ENCODE data around the gene ASPDH.

DNA sequence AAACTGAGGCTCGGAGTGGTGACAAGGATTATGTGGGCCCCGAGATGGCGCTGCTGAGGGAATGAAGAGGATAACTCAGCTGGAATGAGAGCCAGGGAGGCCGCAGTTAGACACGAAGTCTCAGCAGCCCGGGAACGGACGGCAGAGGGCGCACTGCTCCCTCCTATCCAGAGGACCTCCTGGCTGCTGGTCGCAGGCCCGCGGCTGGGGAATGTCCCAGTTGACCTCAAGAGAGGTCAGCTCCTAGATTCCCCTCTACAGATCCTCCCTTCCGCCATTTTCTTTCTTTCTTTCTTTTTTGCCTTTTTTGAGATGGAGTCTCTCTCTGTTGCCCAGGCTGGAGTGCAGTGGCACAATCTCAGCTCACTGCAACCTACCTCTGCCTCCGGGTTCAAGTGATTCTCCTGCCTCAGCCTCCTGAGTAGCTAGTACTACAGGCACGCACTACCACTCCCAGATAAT is 24.1 kb upstream of the ASPDH start:
- TF ChIP-seq FOXP1 (IDR thresholded peaks at IDR 0.05) (no peak), FOXP1 (CRISPR knock-in tag; IDR thresholded peaks at IDR 0.05) (no peak), ARID5B (CRISPR knock-in tag; IDR thresholded peaks at IDR 0.05) (no peak), LRRFIP1 (CRISPR knock-in tag; conservative IDR thresholded peaks at IDR 0.05) (no peak), EZH2 (conservative IDR thresholded peaks at IDR 0.05; ENCODE audit: low read depth, low read length) (no peak), ARID2 (CRISPR knock-in tag; IDR thresholded peaks at IDR 0.05; ENCODE audit: borderline replicate concordance) (no peak), NFRKB (IDR thresholded peaks at IDR 0.05) (no peak), ZFP1 (CRISPR knock-in tag; IDR thresholded peaks at IDR 0.05) (no peak), ZNF337 (CRISPR knock-in tag; IDR thresholded peaks at IDR 0.05; ENCODE audit: borderline replicate concordance, low read depth) (no peak), MTF1 (CRISPR knock-in tag; IDR thresholded peaks at IDR 0.05) (no peak)
- TF ChIP-seq, protein P1, sequence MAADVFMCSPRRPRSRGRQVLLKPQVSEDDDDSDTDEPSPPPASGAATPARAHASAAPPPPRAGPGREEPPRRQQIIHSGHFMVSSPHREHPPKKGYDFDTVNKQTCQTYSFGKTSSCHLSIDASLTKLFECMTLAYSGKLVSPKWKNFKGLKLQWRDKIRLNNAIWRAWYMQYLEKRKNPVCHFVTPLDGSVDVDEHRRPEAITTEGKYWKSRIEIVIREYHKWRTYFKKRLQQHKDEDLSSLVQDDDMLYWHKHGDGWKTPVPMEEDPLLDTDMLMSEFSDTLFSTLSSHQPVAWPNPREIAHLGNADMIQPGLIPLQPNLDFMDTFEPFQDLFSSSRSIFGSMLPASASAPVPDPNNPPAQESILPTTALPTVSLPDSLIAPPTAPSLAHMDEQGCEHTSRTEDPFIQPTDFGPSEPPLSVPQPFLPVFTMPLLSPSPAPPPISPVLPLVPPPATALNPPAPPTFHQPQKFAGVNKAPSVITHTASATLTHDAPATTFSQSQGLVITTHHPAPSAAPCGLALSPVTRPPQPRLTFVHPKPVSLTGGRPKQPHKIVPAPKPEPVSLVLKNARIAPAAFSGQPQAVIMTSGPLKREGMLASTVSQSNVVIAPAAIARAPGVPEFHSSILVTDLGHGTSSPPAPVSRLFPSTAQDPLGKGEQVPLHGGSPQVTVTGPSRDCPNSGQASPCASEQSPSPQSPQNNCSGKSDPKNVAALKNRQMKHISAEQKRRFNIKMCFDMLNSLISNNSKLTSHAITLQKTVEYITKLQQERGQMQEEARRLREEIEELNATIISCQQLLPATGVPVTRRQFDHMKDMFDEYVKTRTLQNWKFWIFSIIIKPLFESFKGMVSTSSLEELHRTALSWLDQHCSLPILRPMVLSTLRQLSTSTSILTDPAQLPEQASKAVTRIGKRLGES (CRISPR knock-in tag; IDR thresholded peaks at IDR 0.05; ENCODE audit: borderline replicate concordance): no peak
- TF ChIP-seq, protein P2, sequence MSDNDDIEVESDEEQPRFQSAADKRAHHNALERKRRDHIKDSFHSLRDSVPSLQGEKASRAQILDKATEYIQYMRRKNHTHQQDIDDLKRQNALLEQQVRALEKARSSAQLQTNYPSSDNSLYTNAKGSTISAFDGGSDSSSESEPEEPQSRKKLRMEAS (IDR thresholded peaks at IDR 0.05): no peak; the same call in 1 of the 2 replicates
